ENCODE results near the gene UBE2QL1.

- no peak for TF ChIP-seq ZNF274 (IDR thresholded peaks at IDR 0.05; ENCODE audit: low read depth, low read length)
- TF ChIP-seq SUZ12 (IDR thresholded peaks at IDR 0.05; ENCODE audit: extremely low read depth, insufficient read depth, insufficient read length), result no peak
Measured at GRCh38 chr5:6496207-6496584, 47.5 kb downstream of the UBE2QL1 start.

All from NT2/D1 (cell line).